ENCODE data around the gene PLPP1.

PLPP1 gene

DNA sequence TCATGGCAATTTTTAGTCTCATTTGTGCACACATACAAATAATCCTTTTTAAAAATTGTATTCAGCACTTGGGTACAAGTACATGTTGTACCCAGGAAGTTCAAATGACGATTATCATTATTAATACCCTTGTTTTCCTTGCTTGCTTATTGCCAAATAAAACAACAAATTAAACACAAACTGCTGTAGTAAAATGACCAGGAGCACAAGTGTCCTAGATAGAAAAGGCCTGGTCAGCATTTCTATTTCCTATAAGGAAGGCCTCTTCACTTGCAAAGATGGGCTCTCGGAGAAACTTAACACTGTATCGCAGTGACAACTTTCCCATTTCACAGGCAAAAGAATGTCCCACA lies 34.7 kb upstream of the PLPP1 start:
- ChIA-PET POLR2A (no interaction called here), CTCF (interaction anchor here (1.4 kb wide), 1 partner anchor 9 kb away, joined by 4 read pairs; no protein-coding TSS in a partner anchor)
- TF ChIP-seq, protein P1, sequence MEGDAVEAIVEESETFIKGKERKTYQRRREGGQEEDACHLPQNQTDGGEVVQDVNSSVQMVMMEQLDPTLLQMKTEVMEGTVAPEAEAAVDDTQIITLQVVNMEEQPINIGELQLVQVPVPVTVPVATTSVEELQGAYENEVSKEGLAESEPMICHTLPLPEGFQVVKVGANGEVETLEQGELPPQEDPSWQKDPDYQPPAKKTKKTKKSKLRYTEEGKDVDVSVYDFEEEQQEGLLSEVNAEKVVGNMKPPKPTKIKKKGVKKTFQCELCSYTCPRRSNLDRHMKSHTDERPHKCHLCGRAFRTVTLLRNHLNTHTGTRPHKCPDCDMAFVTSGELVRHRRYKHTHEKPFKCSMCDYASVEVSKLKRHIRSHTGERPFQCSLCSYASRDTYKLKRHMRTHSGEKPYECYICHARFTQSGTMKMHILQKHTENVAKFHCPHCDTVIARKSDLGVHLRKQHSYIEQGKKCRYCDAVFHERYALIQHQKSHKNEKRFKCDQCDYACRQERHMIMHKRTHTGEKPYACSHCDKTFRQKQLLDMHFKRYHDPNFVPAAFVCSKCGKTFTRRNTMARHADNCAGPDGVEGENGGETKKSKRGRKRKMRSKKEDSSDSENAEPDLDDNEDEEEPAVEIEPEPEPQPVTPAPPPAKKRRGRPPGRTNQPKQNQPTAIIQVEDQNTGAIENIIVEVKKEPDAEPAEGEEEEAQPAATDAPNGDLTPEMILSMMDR (IDR thresholded peaks at IDR 0.05; ENCODE audit: insufficient read depth, low read length, missing control alignments): no peak
- H3K4me3 ChIP-seq (ENCODE audit: low read depth, low read length): no peak overlapping the region
- no peak for DNase-seq (ENCODE audit: low read depth, low spot score)

DNA sequence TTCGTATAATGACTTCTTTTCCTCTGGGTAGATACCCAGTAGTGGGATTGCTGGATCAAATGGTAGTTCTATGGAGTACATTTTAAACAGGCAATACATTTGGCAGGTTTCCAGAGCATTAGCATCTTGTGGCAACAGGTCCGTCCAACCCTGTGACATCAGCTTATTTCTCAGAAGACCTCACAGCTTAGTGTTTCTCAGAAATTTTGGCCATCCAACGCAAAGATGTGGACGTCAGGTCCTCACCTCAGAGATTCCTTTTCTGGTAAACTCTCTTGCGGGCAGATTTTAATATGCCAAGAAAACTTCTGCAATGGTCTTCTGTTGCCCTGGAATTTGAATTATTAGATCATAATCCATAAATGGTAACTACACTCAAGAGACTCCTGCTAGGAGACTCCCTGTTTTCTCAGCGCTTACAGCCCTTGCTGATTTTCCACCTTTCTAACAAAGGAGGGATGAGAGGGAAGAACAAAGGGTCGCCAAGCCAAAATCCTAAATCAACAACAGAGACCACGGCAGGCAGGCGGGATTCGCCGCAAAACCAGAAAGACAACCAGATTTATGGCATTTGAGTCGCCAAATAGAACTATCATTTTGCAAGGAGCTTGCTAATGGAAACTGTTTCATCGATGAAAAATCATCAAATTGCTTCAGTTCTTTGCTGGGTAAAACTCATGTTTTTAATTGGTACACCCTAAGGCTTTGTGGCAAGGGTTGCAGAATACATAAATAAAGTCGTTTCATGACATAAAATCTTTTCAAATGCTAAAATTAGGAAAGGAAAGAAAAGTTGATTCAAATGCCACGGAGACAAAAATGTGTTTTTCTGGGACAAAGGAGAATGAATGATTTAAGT lies 34.1 kb upstream of the PLPP1 start:
- ChIA-PET CTCF (interaction anchor here (1.4 kb wide), 1 partner anchor 9 kb away, joined by 4 read pairs; no protein-coding TSS in a partner anchor), POLR2A (no interaction called here)
- no peak for DNase-seq (ENCODE audit: low read depth, low spot score)
- TF ChIP-seq, protein P1 (IDR thresholded peaks at IDR 0.05; ENCODE audit: insufficient read depth, low read length, missing control alignments): no peak
- no peak overlapping the region for H3K4me3 ChIP-seq (ENCODE audit: low read depth, low read length)

DNA sequence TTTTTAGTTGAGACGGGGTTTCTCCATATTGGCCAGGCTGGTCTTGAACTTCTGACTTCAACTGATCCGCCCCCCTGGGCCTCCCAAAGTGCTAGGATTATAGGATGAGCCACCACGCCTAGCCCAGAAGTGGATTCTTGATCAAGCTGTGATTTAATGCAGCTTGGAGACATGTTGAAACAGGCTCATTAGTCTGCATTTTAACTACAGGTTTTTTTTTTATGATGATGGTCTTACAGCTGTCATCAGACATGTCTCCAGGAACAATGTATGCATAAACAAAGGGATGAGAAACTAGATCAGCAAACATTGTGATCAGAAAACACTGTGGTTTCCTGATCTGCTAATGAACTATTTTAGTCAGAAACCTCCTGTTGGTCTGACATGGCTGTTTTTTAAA lies 30.0 kb upstream of the PLPP1 start:
- TF ChIP-seq, protein P1 (IDR thresholded peaks at IDR 0.05; ENCODE audit: insufficient read depth, low read length, missing control alignments): no peak
- ChIA-PET CTCF (no interaction called here), POLR2A (no interaction called here)
- H3K4me3 ChIP-seq (ENCODE audit: low read depth, low read length): no peak overlapping the region
- DNase-seq (ENCODE audit: low read depth, low spot score): no peak

DNA sequence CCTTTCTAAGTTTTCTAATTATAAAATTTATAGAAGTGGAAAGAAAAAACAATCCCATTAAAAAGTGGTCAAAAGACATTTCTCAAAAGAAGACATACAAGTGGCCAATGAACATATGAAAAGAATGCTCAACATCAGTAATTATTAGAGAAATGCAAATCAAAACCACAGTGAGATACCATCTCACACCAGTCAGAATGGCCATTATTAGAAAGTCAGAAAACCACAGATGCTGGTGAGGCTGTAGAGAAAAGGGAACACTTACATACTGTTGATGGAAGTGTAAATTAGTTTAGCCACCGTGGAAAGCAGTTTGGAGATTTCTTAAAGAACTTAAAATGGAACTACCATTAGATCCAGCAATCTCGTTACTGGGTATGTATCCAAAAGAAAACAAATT lies 23.7 kb upstream of the PLPP1 start:
- H3K4me3 ChIP-seq (ENCODE audit: low read depth, low read length): no peak overlapping the region
- CTCF ChIA-PET: no interaction called here
- POLR2A ChIA-PET: no interaction called here
- no peak for DNase-seq (ENCODE audit: low read depth, low spot score)
- TF ChIP-seq, protein P1 (IDR thresholded peaks at IDR 0.05; ENCODE audit: insufficient read depth, low read length, missing control alignments): no peak

DNA sequence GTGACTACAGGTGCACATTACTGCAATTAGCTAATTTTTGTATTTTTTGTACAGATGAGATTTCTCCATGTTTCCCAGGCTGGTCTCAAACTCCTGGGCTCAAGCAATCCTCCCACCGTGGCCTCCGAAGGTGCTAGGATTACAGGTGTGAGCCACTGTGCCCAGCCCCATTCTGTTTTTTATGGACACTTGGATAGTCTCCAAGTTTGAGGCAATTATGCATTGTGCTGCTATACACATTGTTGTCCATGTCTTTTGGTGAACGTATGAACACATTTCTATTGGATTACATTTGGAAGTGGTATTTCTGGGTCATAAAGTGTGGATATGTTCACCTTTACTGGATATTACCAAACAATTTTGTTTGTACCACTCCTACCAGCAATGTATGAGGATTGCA lies 22.4 kb upstream of the PLPP1 start:
- POLR2A ChIA-PET: no interaction called here

DNA sequence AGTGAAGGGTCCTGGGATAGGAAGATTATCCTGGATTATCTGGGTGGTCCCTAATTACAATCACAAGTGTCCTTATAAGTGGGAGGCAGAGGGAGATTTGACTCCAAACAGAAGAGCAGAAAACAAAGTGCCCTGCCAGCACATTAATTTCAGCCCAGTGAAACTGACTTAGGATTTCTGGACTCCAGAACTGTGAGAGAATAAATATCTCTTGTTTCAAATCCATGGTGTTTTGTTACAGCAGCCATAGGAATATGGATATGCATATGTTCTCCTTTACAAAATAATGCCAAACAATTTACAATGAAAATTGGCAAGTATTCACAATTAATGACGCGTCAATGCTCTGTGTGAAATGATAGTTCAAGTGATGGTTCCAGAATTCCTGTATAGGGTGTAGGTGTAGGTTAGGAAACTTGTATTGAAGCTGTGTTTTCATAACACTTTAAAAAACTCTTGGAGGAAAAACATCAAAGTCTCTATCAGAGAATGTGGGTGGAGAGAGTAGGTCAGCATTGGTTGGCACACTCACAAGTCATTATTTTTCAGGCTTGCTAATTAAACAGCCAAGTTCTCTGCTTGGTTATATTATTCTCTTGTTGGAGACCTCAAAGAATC lies 19.9 kb upstream of the PLPP1 start:
- no peak for DNase-seq (ENCODE audit: low read depth, low spot score)
- TF ChIP-seq, protein P1 (IDR thresholded peaks at IDR 0.05; ENCODE audit: insufficient read depth, low read length, missing control alignments): no peak
- ChIA-PET POLR2A (no interaction called here), CTCF (no interaction called here)
- H3K4me3 ChIP-seq (ENCODE audit: low read depth, low read length): no peak overlapping the region

More for the DNA sequence above, 22.4 kb upstream of the PLPP1 start:
- H3K4me3 ChIP-seq (ENCODE audit: low read depth, low read length): no peak overlapping the region
- TF ChIP-seq, protein P1 (IDR thresholded peaks at IDR 0.05; ENCODE audit: insufficient read depth, low read length, missing control alignments): no peak
- CTCF ChIA-PET: no interaction called here
- DNase-seq (ENCODE audit: low read depth, low spot score): no peak
